HepG2 (cell line): ENCODE results near the gene CASKIN2. TPM values are rescaled to one million over a fixed set of nuclear protein-coding genes. Genes with fewer than 3 reads are reported as not detected.
"Not testable (repeated sequence)": the region's sequence is repeated elsewhere in the genome, so short reads cannot be mapped to it uniquely, and the experiment has no call there.

Source experiments
- ATAC-seq: fragments of 200-7000 bp; cut with Tn5 transposase; 3 replicates; pipeline ENCODE4 v1.9.1; 2020; ENCODE audit warnings: mild to moderate bottlenecking, moderate library complexity
- BruUV-seq: library from RNA; stranded (reverse); fragments of 400-500 nt; replicated peaks from 2 replicates; lab custom pipeline; 2021; lab: Mats Ljungman, UMichigan
- CTCF ChIA-PET: fragments of 300-600 bp; formaldehyde crosslinking; extraction: SDS; loops from one replicate; lab custom pipeline; 2021; ENCODE audit warnings: low total read pairs, inconsistent platforms, low intra/inter-chr PET ratio; lab: Yijun Ruan, JAX
- POLR2A ChIA-PET: fragments of 350-600 bp; sonication (Branson Sonifier 250); formaldehyde crosslinking; loops from one replicate; lab custom pipeline; 2020; ENCODE audit warnings: antibody characterized with exemption, inconsistent platforms; lab: Yijun Ruan, JAX
- DNase-seq: peaks from one replicate; pipeline ENCODE4 v3.0.0-alpha.2; 2015; ENCODE audit warnings: low spot score
- FAIRE-seq: peaks from 3 replicates; lab custom pipeline; 2011; peaks lifted over from hg19 to GRCh38; lab: Jason Lieb, UNC
- H2AFZ ChIP-seq: one replicate; pipeline ENCODE4 v1.6.1; 2011; ENCODE audit warnings: low read length, inconsistent platforms
- H3K27ac ChIP-seq: fragments of 300-600 bp; 3 replicates; pipeline ENCODE4 v1.8.0; 2011; ENCODE audit warnings: mixed run types, mild to moderate bottlenecking, mixed read lengths, low read length, inconsistent platforms; ENCODE audit not compliant: insufficient read depth; ENCODE audit errors: extremely low read length
- H3K27me3 ChIP-seq, 2 experiments: fragments of 200-600 bp in 1 of 2; 2 replicates in 1 of 2; 3 replicates in 1 of 2; pipeline versions ENCODE4 v1.6.0 to v1.8.0; 2011; ENCODE audit warnings: low read length in 2 of 2, mild to moderate bottlenecking in 2 of 2, moderate library complexity in 2 of 2, inconsistent platforms in 1 of 2; ENCODE audit not compliant: insufficient read depth in 2 of 2, control insufficient read depth in 1 of 2
- H3K36me3 ChIP-seq, 2 experiments: fragments of 200-600 bp in 1 of 2; replicated peaks in 1 of 2; 2 replicates in 1 of 2; 3 replicates in 1 of 2; pipeline versions ENCODE4 v1.5.1 to v1.8.0; 2011; ENCODE audit warnings: low read length in 2 of 2, inconsistent platforms in 1 of 2; ENCODE audit not compliant: insufficient read depth in 2 of 2, control insufficient read depth in 1 of 2
- H3K4me1 ChIP-seq: 2 replicates; pipeline ENCODE4 v1.5.1; 2012; ENCODE audit warnings: low read length, inconsistent platforms; ENCODE audit not compliant: insufficient read depth
- H3K4me2 ChIP-seq: 2 replicates; pipeline ENCODE4 v1.6.0; 2011; ENCODE audit warnings: low read depth, low read length, inconsistent platforms
- H3K4me3 ChIP-seq, 3 experiments: fragments of 200-600 bp in 1 of 3; sonication (generic), shearing (Covaris generic) in 1 of 3; replicated peaks in 1 of 3; 2 replicates each; pipeline ENCODE4 v1.5.1; 2011 to 2016; ENCODE audit warnings: low read length in 3 of 3, inconsistent platforms in 2 of 3, low read depth in 2 of 3, mild to moderate bottlenecking in 2 of 3, control low read depth in 1 of 3, mixed read lengths in 1 of 3; ENCODE audit not compliant: insufficient read depth in 1 of 3
- H3K79me2 ChIP-seq: one replicate; pipeline ENCODE4 v1.6.1; 2011; ENCODE audit warnings: low read length, inconsistent platforms; ENCODE audit not compliant: insufficient read depth
- H3K9ac ChIP-seq: 2 replicates; pipeline ENCODE4 v1.6.0; 2011; ENCODE audit warnings: mild to moderate bottlenecking, low read depth, low read length, inconsistent platforms; ENCODE audit not compliant: insufficient read depth
- H3K9me3 ChIP-seq: 2 replicates; pipeline ENCODE4 v1.5.1; 2012; ENCODE audit warnings: mild to moderate bottlenecking, low read length
- H4K20me1 ChIP-seq: 2 replicates; pipeline ENCODE4 v1.6.0; 2011; ENCODE audit warnings: inconsistent platforms, mild to moderate bottlenecking, low read length, moderate library complexity; ENCODE audit not compliant: insufficient read depth
- CREBL2 ChIP-seq: sonication (generic); formaldehyde crosslinking; IDR thresholded peaks from 2 replicates; pipeline ENCODE4 v1.8.1; 2023; ENCODE audit warnings: missing genetic modification reagents, mild to moderate bottlenecking, borderline replicate concordance
- EED ChIP-seq: sonication (generic); formaldehyde crosslinking; IDR thresholded peaks from 2 replicates; pipeline ENCODE4 v1.5.0; 2020; ENCODE audit warnings: mild to moderate bottlenecking, missing genetic modification reagents
- MXD4 ChIP-seq: IDR thresholded peaks from 2 replicates; pipeline ENCODE4 v1.6.1; 2016; ENCODE audit warnings: mild to moderate bottlenecking, missing biosample characterization, missing genetic modification reagents
- NFATC3 ChIP-seq: sonication (generic); formaldehyde crosslinking; IDR thresholded peaks from 2 replicates; pipeline ENCODE4 v1.5.1; 2020; ENCODE audit warnings: mild to moderate bottlenecking, missing genetic modification reagents
- ZNF121 ChIP-seq: sonication (generic); formaldehyde crosslinking; IDR thresholded peaks from 2 replicates; pipeline ENCODE4 v1.5.0; 2020; ENCODE audit warnings: mild to moderate bottlenecking, missing genetic modification reagents
- ZNF143 ChIP-seq: sonication (generic); formaldehyde crosslinking; IDR thresholded peaks from 2 replicates; pipeline ENCODE4 v1.4.0; 2020; ENCODE audit warnings: missing genetic modification reagents
- ZNF687 ChIP-seq: sonication (generic); formaldehyde crosslinking; IDR thresholded peaks from 2 replicates; pipeline ENCODE4 v1.5.1; 2020; ENCODE audit warnings: mild to moderate bottlenecking, missing genetic modification reagents, moderate library complexity
- WGBS: methylation state at CpG from one replicate; pipeline ENCODE4 v1.1.6; 2017; ENCODE audit warnings: low lambda C conversion rate; 5-methylcytosine and 5-hydroxymethylcytosine counted together
- in situ Hi-C: cut with HindIII; loops from 2 replicates; pipeline ENCODE4 v1.10.0; 2017; ENCODE audit warnings: low pct_unique_long_range_greater_than_20kb; ENCODE audit not compliant: extremely low pct_ligation_motif_present
- intact Hi-C: fragments of 100-400 bp; cut with micrococcal nuclease; formaldehyde crosslinking; loops from one replicate; pipeline ENCODE4 v1.10.0; 2022; ENCODE audit not compliant: unreplicated experiment
- polyA plus RNA-seq, 8 experiments: library from polyadenylated mRNA; depleted of rRNA in 3 of 8; stranded (reverse) in 7 of 8; unstranded in 1 of 8; fragments of >200 nt; fragmentation: Illumina TruSeq in 4 of 8; extraction: Trizol in 4 of 8; gene quantifications; 2 replicates each; pipeline versions ENCODE4 v1.2.1 to v1.2.3, GENCODE V29; 2011 to 2016; ENCODE audit warnings: low read depth in 4 of 8, missing spikeins in 1 of 8, mixed read lengths in 1 of 8; ENCODE audit not compliant: insufficient read depth in 1 of 8
- total RNA-seq, 5 experiments: library from RNA; depleted of rRNA; stranded (reverse); fragments of >200 nt; fragmentation: Illumina TruSeq; extraction: Trizol; gene quantifications; 2 replicates each; pipeline ENCODE4 v1.2.3, GENCODE V29; 2016; ENCODE audit warnings: low read depth in 1 of 5

CASKIN2 gene
- total and polyA plus RNA-seq, 2 of the 13 experiments (the other 11 are each of a cell fraction or from before 2014, with no cell fraction given): 5.2 to 7.8 TPM

GRCh38 chr17:75521290-75521689 is 6.0 kb upstream of the CASKIN2 start:
- in situ Hi-C loops: no loop called here
- peaks cover 26% of the 10 kb centered on the region for H3K4me1 ChIP-seq
- DNase-seq: no peak
- H3K36me3 ChIP-seq: peaks cover 7 to 31% of the 10 kb centered on the region in 2 experiments; a peak in 4 of 5 replicates
- CTCF ChIA-PET: no interaction called here
- POLR2A ChIA-PET: interaction anchor here (0.6 to 1.5 kb wide), 2 partner anchors 36 to 58 kb away, joined by 3 read pairs; no protein-coding TSS in a partner anchor
- 0 out of 2 replicates have a peak, but pooled peaks cover 4% of the 10 kb centered on the region for H4K20me1 ChIP-seq
- BruUV-seq: no TSS peak
- TF ChIP-seq ZNF687: 0 out of 2 replicates have a peak, but pooled peaks have one; percentile 3
- TF ChIP-seq EED (CRISPR knock-in tag): no peak
- TF ChIP-seq CREBL2: no peak
- no peak for TF ChIP-seq ZNF143
- no peak for TF ChIP-seq MXD4
- TF ChIP-seq NFATC3 (CRISPR knock-in tag): no peak
- TF ChIP-seq ZNF121: no peak
- peaks cover 8% of the 10 kb centered on the region for H3K79me2 ChIP-seq
- intact Hi-C loops: no loop called here
- no peak overlapping the region for H3K9ac ChIP-seq
- H3K4me2 ChIP-seq: no peak overlapping the region
- H2AFZ ChIP-seq: no peak overlapping the region
- no peak for ATAC-seq
- H3K27me3 ChIP-seq: no peaks in the 10 kb centered on the region
- FAIRE-seq: no peak
- WGBS: 95% methylated on average over 8 of the region's 8 CpGs
- H3K4me3 ChIP-seq: no peak overlapping the region
- H3K27ac ChIP-seq: no peak overlapping the region
- H3K9me3 ChIP-seq: no peaks in the 10 kb centered on the region

GRCh38 chr17:75520413-75520812 is 5.1 kb upstream of the CASKIN2 start:
- DNase-seq, BruUV-seq, H4K20me1 ChIP-seq, H3K27ac ChIP-seq, H3K9me3 ChIP-seq, H3K4me3 ChIP-seq, H3K9ac ChIP-seq, in situ Hi-C loops, H3K79me2 ChIP-seq, H3K27me3 ChIP-seq, FAIRE-seq, ATAC-seq, CTCF ChIA-PET, H3K4me2 ChIP-seq, intact Hi-C loops, H2AFZ ChIP-seq: not testable (repeated sequence)
- WGBS: 96% methylated on average over 8 of the region's 8 CpGs
- POLR2A ChIA-PET: interaction anchor here (1.3 to 1.5 kb wide), 2 partner anchors 9 to 59 kb away, joined by 3 read pairs; no protein-coding TSS in a partner anchor
- Histone ChIP-seq H3K36me3 (peaks cover 7 to 31% of the 10 kb centered on the region in 2 experiments; a peak in 4 of 5 replicates), H3K4me1 (peaks cover 25% of the 10 kb centered on the region)
